ENCODE results near the gene DNAH2. TPM values are rescaled to one million over a fixed set of nuclear protein-coding genes. Genes with fewer than 3 reads are reported as not detected.

DNAH2 gene
- total RNA-seq, 2 experiments from 2014 or later: not detected

DNA sequence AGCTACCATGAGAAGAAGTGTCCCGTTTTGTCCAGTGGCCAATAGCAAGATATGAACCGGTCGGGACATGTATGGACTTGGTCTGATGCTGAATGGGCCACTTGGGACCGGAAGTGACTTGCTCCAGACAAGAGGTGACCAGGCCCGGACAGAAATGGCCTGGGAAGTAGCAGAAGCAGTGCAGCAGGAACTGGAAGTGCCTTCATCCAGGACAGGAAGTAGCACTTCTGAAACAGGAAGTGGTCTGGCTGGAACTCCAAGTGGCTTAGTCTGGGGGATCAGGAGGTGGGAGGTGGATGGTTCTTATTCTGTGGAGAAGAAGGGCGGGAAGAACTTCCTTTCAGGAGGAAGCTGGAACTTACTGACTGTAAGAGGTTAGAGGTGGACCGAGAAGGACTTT lies 7.2 kb upstream of the DNAH2 start:
- Mint-ChIP-seq H3K4me3 (no peak overlapping the region), H3K9me3 (no peaks in the 10 kb centered on the region), H3K27me3 (peaks cover 56% of the 10 kb centered on the region), H3K36me3 (ENCODE audit: low read depth) (no peaks in the 10 kb centered on the region), H3K4me1 (ENCODE audit: low read depth) (peaks cover 14% of the 10 kb centered on the region), H3K27ac (no peak overlapping the region)
- DNase-seq: no peak
- ChIA-PET CTCF (interaction anchor here (0.9 to 1.3 kb wide), 5 partner anchors 11 to 384 kb away, joined by 3 to 6 read pairs (median 4); partner anchors contain the start of gene WRAP53), POLR2A (interaction anchor here (1.0 kb wide), 1 partner anchor 21 kb away, joined by 3 read pairs; no protein-coding TSS in a partner anchor)
- TF ChIP-seq, protein P1, sequence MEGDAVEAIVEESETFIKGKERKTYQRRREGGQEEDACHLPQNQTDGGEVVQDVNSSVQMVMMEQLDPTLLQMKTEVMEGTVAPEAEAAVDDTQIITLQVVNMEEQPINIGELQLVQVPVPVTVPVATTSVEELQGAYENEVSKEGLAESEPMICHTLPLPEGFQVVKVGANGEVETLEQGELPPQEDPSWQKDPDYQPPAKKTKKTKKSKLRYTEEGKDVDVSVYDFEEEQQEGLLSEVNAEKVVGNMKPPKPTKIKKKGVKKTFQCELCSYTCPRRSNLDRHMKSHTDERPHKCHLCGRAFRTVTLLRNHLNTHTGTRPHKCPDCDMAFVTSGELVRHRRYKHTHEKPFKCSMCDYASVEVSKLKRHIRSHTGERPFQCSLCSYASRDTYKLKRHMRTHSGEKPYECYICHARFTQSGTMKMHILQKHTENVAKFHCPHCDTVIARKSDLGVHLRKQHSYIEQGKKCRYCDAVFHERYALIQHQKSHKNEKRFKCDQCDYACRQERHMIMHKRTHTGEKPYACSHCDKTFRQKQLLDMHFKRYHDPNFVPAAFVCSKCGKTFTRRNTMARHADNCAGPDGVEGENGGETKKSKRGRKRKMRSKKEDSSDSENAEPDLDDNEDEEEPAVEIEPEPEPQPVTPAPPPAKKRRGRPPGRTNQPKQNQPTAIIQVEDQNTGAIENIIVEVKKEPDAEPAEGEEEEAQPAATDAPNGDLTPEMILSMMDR (IDR thresholded peaks at IDR 0.05): no peak
- intact Hi-C loops (cut with micrococcal nuclease): no loop called here
- ATAC-seq: no peak

DNA sequence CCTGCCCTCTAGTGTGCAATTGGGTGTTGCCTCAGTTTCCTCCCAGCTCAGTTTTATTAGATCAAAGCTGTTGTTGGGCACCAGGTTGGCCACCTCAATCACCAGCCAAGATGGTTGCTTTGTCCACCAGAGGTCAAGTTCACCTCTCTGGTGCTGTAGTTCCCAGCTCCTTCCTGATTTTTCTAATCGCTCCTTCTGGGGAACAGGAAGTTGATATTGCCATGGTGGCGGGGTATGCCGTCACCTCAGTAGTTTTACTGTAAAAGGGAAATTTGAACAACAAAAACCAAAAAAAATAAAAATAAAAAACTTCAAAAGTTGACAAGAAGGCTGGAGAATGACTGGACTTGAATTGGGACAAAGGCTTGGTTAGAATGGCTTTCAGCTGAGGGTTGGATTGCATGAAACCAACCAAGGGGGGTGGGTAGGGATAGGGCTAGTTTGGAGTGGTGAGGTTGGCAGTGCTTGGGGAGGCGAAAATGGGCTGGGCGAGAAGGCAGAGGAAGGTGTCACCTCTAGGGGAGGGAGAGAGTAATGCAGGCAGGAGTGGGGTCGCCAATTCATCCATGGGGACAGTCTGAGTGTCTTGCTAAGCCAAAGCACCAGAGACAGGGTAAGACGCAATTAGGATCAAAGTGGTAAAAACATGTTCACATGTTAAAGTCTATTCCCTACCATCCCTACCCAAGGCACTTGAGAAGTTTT lies 6.3 kb upstream of the DNAH2 start:
- Mint-ChIP-seq H3K27ac (no peak overlapping the region), H3K4me1 (ENCODE audit: low read depth) (peaks cover 9% of the 10 kb centered on the region), H3K9me3 (no peaks in the 10 kb centered on the region), H3K4me3 (no peak overlapping the region), H3K36me3 (ENCODE audit: low read depth) (no peaks in the 10 kb centered on the region), H3K27me3 (peaks cover 56% of the 10 kb centered on the region)
- POLR2A ChIA-PET: interaction anchor here (0.5 to 1.0 kb wide), 2 partner anchors 20 to 650 kb away, joined by 3 read pairs; no protein-coding TSS in a partner anchor
- TF ChIP-seq, protein P1 (IDR thresholded peaks at IDR 0.05): peak; percentile 39
- CTCF ChIA-PET: interaction anchor here (0.9 to 1.3 kb wide), 4 partner anchors 12 to 383 kb away, joined by 3 to 6 read pairs (median 5); partner anchors contain the start of gene WRAP53
- DNase-seq (peak; percentile 38), ATAC-seq (peak; percentile 68)
- intact Hi-C loops (cut with micrococcal nuclease): no loop called here

DNA sequence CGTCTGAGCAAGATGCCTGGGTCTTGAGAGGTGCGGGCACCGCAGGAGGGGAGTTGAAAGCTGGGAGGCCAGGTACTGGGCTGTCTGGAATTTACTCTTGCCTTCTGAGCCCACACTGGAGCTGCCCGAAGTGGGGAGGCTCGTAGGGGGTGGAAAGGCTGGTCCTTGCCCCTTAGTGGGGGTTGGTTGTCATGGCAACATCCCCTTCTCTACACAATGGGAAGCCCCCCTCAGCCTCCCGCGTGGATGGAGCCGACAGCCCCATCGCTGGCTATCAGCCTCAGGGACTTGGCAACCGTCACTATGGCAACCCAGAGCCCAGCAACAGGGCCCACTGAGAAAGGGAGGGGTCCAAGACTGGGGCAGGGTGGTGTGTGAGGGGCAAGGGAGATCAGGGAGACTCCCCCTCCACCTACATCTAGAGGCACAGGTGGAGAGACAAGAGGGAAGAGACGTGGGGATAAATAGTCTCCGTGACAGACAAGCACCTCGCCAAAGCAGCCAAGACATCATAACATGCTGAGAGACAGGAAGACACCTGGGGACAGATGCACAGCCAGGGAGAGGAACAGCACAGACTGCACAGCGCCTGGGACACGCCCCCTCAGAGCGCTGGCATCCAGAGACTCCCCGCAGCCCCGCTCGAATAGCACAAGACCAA lies 5.3 kb upstream of the DNAH2 start:
- intact Hi-C loops (cut with micrococcal nuclease): no loop called here
- Mint-ChIP-seq H3K36me3 (ENCODE audit: low read depth) (no peaks in the 10 kb centered on the region), H3K27me3 (peaks cover 54% of the 10 kb centered on the region), H3K27ac (no peak overlapping the region), H3K9me3 (no peaks in the 10 kb centered on the region), H3K4me3 (no peak overlapping the region), H3K4me1 (ENCODE audit: low read depth) (peaks cover 9% of the 10 kb centered on the region)
- ATAC-seq (peak; percentile 46), DNase-seq (no peak)
- TF ChIP-seq, protein P1 (IDR thresholded peaks at IDR 0.05): no peak
- ChIA-PET CTCF (interaction anchor here (1.1 to 2.4 kb wide), 3 partner anchors 10 to 31 kb away, joined by 3 to 7 read pairs (median 4); no protein-coding TSS in a partner anchor), POLR2A (interaction anchor here (2.9 kb wide), 1 partner anchor 25 kb away, joined by 13 read pairs; the partner anchor contains the start of gene TP53)

DNA sequence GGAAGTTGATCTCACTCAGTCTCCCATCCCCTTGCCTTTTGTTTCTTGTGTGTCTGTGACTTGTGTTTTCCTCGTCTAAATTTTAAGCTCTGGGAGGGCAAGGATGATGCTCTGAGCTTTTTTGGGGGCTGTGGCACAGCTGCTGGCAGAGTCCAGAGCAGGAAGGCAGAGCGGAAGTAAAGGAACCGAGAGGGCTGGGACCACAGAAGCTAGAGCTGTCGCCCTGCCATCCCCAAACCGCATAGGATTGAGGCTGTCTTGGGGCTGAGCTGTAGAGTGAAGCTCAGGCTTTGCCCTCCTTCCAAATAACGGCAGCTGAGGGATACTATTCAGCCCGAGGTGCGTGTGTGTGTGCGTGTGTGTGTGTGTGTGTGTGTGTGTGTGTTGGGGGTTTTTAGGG lies 3.8 kb upstream of the DNAH2 start:
- DNase-seq: no peak
- H3K4me1 Mint-ChIP-seq (ENCODE audit: low read depth): peaks cover 18% of the 10 kb centered on the region
- CTCF ChIA-PET: interaction anchor here (0.8 to 2.4 kb wide), 4 partner anchors 9 to 84 kb away, joined by 3 to 7 read pairs (median 3); partner anchors contain the start of genes SHBG and TP53
- no peak overlapping the region for H3K27ac Mint-ChIP-seq
- no peak for ATAC-seq
- intact Hi-C loops (cut with micrococcal nuclease): no loop called here
- no peaks in the 10 kb centered on the region for H3K9me3 Mint-ChIP-seq
- TF ChIP-seq, protein P1 (IDR thresholded peaks at IDR 0.05): no peak
- POLR2A ChIA-PET: interaction anchor here (0.6 to 2.9 kb wide), 3 partner anchors 18 to 29 kb away, joined by 3 to 13 read pairs (median 3); partner anchors contain the start of gene TP53
- H3K4me3 Mint-ChIP-seq: no peak overlapping the region
- no peaks in the 10 kb centered on the region for H3K36me3 Mint-ChIP-seq (ENCODE audit: low read depth)
- H3K27me3 Mint-ChIP-seq: peaks cover 60% of the 10 kb centered on the region
